T-cell (primary cell): ENCODE results near the gene P4HB. TPM values are rescaled to one million over a fixed set of nuclear protein-coding genes. Genes with fewer than 3 reads are reported as not detected.

Experiments
- ATAC-seq, 4 experiments: fragments of 200-7000 bp in 3 of 4; fragments of 150-1000 bp in 1 of 4; cut with Tn5 transposase; replicated peaks in 1 of 4; 1 replicate in 3 of 4; 2 replicates in 1 of 4; pipeline ENCODE4 v1.10.0; 2021; ENCODE audit warnings: moderate library complexity in 3 of 4, mild to moderate bottlenecking in 2 of 4, moderate number of reproducible peaks in 1 of 4
- CTCF ChIA-PET, 2 donors: fragments of 300-600 bp; sonication (Branson Sonifier 250); formaldehyde crosslinking; loops; one replicate each; lab custom pipeline; 2022; ENCODE audit warnings: antibody characterized with exemption in 2 of 2; lab: Charles Lee
- POLR2A ChIA-PET, 2 donors: fragments of 300-600 bp; sonication (Branson Sonifier 250); formaldehyde crosslinking; loops; one replicate each; lab custom pipeline; 2022; ENCODE audit warnings: antibody characterized with exemption in 2 of 2; lab: Charles Lee
- DNase-seq, 35 experiments: peaks; one replicate each; pipeline versions ENCODE4 v3.0.0 to v3.0.0-alpha.2; 2013 to 2023
- H3K27ac ChIP-seq: one replicate; pipeline ENCODE4 v1.5.1; 2013; ENCODE audit warnings: low read length
- H3K27me3 ChIP-seq, 2 experiments: replicated peaks in 1 of 2; 1 replicate in 1 of 2; 2 replicates in 1 of 2; pipeline versions ENCODE4 v1.6.1 to v1.7.0; 2013; ENCODE audit warnings: low read length in 1 of 2, mixed read lengths in 1 of 2; ENCODE audit not compliant: control insufficient read depth in 2 of 2, insufficient read depth in 2 of 2; ENCODE audit errors: extremely low read depth in 1 of 2
- H3K36me3 ChIP-seq, 2 donors: 1 replicate in 1 of 2; 2 replicates in 1 of 2; pipeline versions ENCODE4 v1.6.1 to v1.7.0; 2013; ENCODE audit warnings: low read length in 1 of 2; ENCODE audit not compliant: control insufficient read depth in 2 of 2, insufficient read depth in 1 of 2; ENCODE audit errors: extremely low read depth in 1 of 2
- H3K4me1 ChIP-seq, 2 experiments: 1 replicate in 1 of 2; 2 replicates in 1 of 2; pipeline versions ENCODE4 v1.6.1 to v1.7.0; 2013; ENCODE audit warnings: low read length in 2 of 2, mixed read lengths in 1 of 2; ENCODE audit not compliant: insufficient read depth in 2 of 2, control insufficient read depth in 1 of 2; ENCODE audit errors: extremely low read depth in 1 of 2
- H3K4me3 ChIP-seq, 2 donors: 1 replicate in 1 of 2; 2 replicates in 1 of 2; pipeline versions ENCODE4 v1.5.1 to v1.7.0; 2013; ENCODE audit warnings: mild to moderate bottlenecking in 2 of 2, low read length in 1 of 2, moderate library complexity in 1 of 2; ENCODE audit not compliant: control insufficient read depth in 1 of 2; ENCODE audit errors: extremely low read depth in 1 of 2
- H3K9me3 ChIP-seq: 2 replicates; pipeline ENCODE4 v1.7.0; 2013
- H3K27ac Mint-ChIP-seq, 2 donors: one replicate each; pipeline ENCODE4 v1.8.0; 2020 to 2021; ENCODE audit warnings: mild to moderate bottlenecking in 2 of 2, mixed read lengths in 2 of 2
- H3K27me3 Mint-ChIP-seq, 2 donors: one replicate each; pipeline ENCODE4 v1.8.0; 2021 to 2022; ENCODE audit warnings: mixed read lengths in 2 of 2
- H3K36me3 Mint-ChIP-seq: one replicate; pipeline ENCODE4 v1.8.0; 2021; ENCODE audit warnings: mixed read lengths
- H3K4me1 Mint-ChIP-seq, 3 donors: one replicate each; pipeline ENCODE4 v1.8.0; 2020 to 2022; ENCODE audit warnings: mixed read lengths in 3 of 3, mild to moderate bottlenecking in 1 of 3
- H3K4me3 Mint-ChIP-seq, 3 donors: one replicate each; pipeline ENCODE4 v1.8.0; 2020 to 2022; ENCODE audit warnings: mild to moderate bottlenecking in 3 of 3, mixed read lengths in 3 of 3, moderate library complexity in 3 of 3
- H3K9me3 Mint-ChIP-seq, 3 donors: one replicate each; pipeline ENCODE4 v1.8.0; 2020 to 2022; ENCODE audit warnings: mixed read lengths in 3 of 3
- WGBS: methylation state at CpG from one replicate; pipeline ENCODE4 v1.1.5; 2013; ENCODE audit warnings: missing lambda C conversion rate; ENCODE audit not compliant: insufficient coverage; 5-methylcytosine and 5-hydroxymethylcytosine counted together
- total RNA-seq, 35 experiments: library from RNA in 6 of 35; stranded (reverse) in 6 of 35; fragments of 120-200 nt in 1 of 35; gene quantifications; one replicate each; pipeline versions ENCODE4 v1.2.1 to v1.2.4 and lab custom pipeline; 2013 to 2026

P4HB gene
- total RNA-seq, 5 donors from 2014 or later (not counting 1 experiment from before 2014, with no cell fraction given), result 228 to 324 (median 269) TPM

DNA sequence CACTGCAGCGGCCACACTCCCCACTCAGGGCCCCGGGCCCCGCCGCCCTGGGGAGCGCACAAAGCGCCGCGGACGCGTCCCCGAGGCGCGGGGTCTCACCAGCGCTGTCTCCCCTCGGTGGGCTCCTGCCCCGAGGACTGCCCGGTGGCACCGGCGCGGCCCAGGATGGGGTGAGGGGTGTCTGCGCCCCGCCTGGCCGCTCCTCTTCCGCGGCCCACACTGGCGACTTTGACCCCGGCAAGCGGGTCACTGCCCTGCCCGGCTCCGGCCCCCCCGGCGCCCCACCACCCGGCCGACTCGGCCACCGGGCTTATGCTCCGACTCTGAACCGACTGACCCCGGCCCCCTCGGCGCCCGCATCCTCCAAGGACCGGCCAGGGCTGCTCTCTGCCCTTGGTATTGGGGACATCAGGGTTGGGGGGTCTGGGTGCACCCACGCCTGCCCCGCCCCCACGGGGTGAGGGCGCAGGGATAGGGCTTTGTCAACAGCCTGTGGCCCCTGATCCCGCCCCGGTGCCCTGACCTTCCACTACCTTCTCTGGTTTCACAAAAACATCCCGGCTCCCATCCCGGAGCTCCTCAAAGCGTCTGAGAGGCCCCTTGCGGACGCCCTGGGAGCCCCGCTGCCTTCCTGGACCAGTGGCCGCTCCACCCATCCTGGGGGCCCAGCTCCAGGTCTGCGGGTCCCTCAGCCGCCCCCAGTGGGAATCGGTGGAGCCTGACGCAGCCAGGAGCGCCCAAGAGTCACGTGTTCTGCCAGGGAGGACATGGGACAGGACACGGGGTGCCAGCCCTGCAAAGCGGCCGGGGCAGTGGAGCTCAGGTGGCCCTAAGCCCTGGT is 55.6 kb downstream of the P4HB start:
- DNase-seq (no peak), ATAC-seq (no peak)
- no peak overlapping the region for H3K4me3 ChIP-seq
- Mint-ChIP-seq H3K36me3 (no peaks in the 10 kb centered on the region), H3K4me1 (peaks cover 0 to 7% (median 7%) of the 10 kb centered on the region in 3 donors), H3K27ac (no peak overlapping the region), H3K9me3 (no peaks in the 10 kb centered on the region), H3K27me3 (peaks cover 43 to 64% of the 10 kb centered on the region in 2 donors), H3K4me3 (peak overlapping the region in 1 of 3 donors; percentile 55)
- no peak overlapping the region for H3K27ac ChIP-seq
- ChIA-PET POLR2A (no interaction called here), CTCF (no interaction called here)
- 7% methylated on average over 41 of the region's 65 CpGs for WGBS
- H3K36me3 ChIP-seq, result no peaks in the 10 kb centered on the region
- no peaks in the 10 kb centered on the region for H3K9me3 ChIP-seq
- peaks cover 2 to 86% of the 10 kb centered on the region in 2 experiments for H3K27me3 ChIP-seq
- H3K4me1 ChIP-seq, result no peaks in the 10 kb centered on the region

DNA sequence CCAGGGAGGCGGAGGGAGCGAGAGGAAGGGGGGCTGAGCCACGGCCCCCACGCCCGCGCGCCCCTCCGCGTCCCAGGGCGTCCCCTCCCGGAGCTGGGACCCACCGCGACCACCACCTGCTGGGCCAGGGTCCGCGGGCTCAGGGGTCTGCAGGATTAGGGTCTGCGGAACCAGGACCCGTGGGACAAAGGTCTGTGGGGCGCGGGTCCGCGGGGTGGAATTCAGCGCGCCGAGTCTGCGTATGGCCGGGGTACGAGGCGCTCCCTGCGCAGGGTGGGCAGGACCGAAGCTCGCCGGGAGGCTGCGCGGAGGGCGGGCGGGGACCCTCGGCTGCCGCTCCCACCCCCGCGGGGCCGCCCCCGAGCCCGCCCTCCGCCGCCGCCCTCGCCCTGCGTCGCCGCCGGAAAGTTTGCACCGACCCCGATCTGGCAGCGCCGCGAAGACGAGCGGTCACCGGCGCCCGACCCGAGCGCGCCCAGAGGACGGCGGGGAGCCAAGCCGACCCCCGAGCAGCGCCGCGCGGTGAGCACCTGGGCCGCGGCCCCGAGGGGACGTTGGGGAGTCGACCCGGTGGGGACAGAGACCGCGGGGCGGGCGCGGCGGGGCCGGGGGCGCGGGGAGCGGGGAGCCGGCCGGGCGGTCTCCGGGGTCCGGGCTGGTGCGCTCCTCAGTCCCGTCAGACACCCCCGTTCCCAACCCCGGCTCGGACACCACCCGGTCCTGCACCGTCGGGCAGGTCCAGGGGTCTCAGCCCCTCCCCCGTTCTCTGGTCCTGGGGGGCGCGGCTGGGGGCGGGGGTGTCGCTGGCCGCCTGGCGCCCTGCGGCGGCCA is 56.4 kb downstream of the P4HB start, which contains the start of gene GCGR:
Gene GCGR (plus strand): TSS at position 423 of the 831 bp plus-strand sequence. CDS start 4,869 bp downstream, outside the sequence.
- no peaks in the 10 kb centered on the region for H3K36me3 Mint-ChIP-seq
- ChIA-PET CTCF (no interaction called here), POLR2A (no interaction called here)
- H3K4me3 ChIP-seq, result no peak within 1 kb of the TSS
- H3K27ac ChIP-seq, result no peak within 1 kb of the TSS
- no peak for DNase-seq
- H3K27me3 ChIP-seq, result peaks cover 2 to 78% of the 10 kb centered on the region in 2 experiments
- no peak within 1 kb of the TSS for H3K27ac Mint-ChIP-seq
- no peaks in the 10 kb centered on the region for H3K9me3 ChIP-seq
- H3K4me1 ChIP-seq, result no peaks in the 10 kb centered on the region
- peak within 1 kb of the TSS in 1 of 3 donors; percentile 55 for H3K4me3 Mint-ChIP-seq
- peaks cover 35 to 62% of the 10 kb centered on the region in 2 donors for H3K27me3 Mint-ChIP-seq
- H3K4me1 Mint-ChIP-seq, result peaks cover 0 to 7% (median 7%) of the 10 kb centered on the region in 3 donors
- no peaks in the 10 kb centered on the region for H3K36me3 ChIP-seq
- 3% methylated on average over 96 of the region's 110 CpGs for WGBS
- no peaks in the 10 kb centered on the region for H3K9me3 Mint-ChIP-seq
- no peak for ATAC-seq

GRCh38 chr17:81802856-81803643 is 57.3 kb downstream of the P4HB start:
- DNase-seq (no peak), ATAC-seq (no peak)
- Mint-ChIP-seq H3K9me3 (no peaks in the 10 kb centered on the region), H3K4me3 (peak overlapping the region in 1 of 3 donors; percentile 53), H3K27me3 (peaks cover 34 to 58% of the 10 kb centered on the region in 2 donors), H3K4me1 (peaks cover 0 to 7% (median 7%) of the 10 kb centered on the region in 3 donors), H3K36me3 (no peaks in the 10 kb centered on the region), H3K27ac (no peak overlapping the region)
- Histone ChIP-seq H3K36me3 (no peaks in the 10 kb centered on the region), H3K4me1 (no peaks in the 10 kb centered on the region), H3K4me3 (no peak overlapping the region), H3K27me3 (peaks cover 2 to 71% of the 10 kb centered on the region in 2 experiments), H3K9me3 (no peaks in the 10 kb centered on the region), H3K27ac (no peak overlapping the region)
- WGBS, result 32% methylated on average over 20 of the region's 26 CpGs
- ChIA-PET CTCF (interaction anchor here in 1 of 2 donors (0.6 kb wide), 2 partner anchors 25 to 59 kb away, joined by 3 to 5 read pairs; no protein-coding TSS in a partner anchor), POLR2A (no interaction called here)

DNA sequence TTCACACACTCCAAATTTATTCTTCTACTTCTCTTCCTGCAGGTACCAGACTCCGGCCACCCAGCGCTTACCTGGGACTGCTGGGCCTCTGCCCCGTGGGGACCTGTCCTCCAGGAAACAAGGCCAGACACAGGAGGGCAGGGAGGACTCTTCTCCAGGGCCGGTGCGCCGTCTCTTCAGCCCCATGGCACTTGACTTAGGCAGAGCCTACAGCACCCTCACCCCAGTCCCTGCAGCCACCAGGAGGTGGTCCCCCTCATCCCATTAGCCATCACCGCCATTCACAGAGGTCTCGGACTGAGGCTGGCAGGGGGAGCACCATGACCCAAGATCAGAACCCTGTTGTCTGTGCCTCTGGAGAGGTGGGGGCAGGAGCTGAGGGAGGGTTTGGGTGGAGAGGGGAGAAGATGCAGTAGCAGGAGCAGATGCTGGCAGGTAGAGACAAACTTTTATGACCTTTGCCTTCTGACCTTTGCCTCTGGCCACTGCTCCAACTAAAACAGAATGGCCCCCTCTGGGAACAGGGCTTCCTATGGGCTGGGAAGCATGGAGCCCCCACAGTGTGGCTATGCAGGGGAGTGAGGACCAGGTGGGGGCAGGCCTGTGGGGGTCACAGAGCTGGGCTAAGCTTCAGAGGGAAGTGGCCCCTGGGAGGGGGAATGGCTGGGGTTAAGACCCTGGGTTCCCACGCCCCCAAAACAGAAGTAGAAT is 58.1 kb downstream of the P4HB start:
- Histone ChIP-seq H3K27ac (no peak overlapping the region), H3K27me3 (peaks cover 2 to 63% of the 10 kb centered on the region in 2 experiments), H3K4me3 (no peak overlapping the region), H3K9me3 (no peaks in the 10 kb centered on the region), H3K4me1 (no peaks in the 10 kb centered on the region), H3K36me3 (no peaks in the 10 kb centered on the region)
- Mint-ChIP-seq H3K4me1 (peaks cover 0 to 7% (median 7%) of the 10 kb centered on the region in 3 donors), H3K9me3 (no peaks in the 10 kb centered on the region), H3K36me3 (no peaks in the 10 kb centered on the region), H3K4me3 (peak overlapping the region in 1 of 3 donors; percentile 53), H3K27ac (no peak overlapping the region), H3K27me3 (peaks cover 30 to 51% of the 10 kb centered on the region in 2 donors)
- ChIA-PET CTCF (interaction anchor here in 1 of 2 donors (0.6 kb wide), 2 partner anchors 26 to 59 kb away, joined by 3 to 5 read pairs; no protein-coding TSS in a partner anchor), POLR2A (no interaction called here)
- no peak for ATAC-seq
- 94% methylated on average over 7 of the region's 9 CpGs for WGBS
- DNase-seq, result no peak

DNA sequence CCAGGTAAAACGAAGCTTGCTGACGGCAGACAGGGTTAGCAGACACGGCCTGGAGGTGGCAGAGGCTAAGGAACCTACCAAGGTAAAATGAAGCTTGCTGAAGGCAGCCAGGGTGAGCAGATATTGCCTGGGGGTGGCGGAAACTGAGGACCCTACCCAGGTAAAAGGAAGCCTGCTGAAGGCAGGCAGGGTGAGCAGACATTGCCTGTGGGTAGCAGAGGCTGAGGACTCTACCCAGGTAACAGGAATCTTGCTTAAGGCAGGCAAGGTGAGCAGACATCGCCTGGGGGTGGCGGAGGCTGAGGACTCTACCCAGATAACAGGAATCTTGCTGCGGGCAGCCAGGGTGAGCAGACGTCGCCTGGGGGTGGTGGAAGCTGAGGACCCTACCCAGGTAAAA is 59.0 kb downstream of the P4HB start:
- Mint-ChIP-seq H3K4me3 (no peak overlapping the region), H3K4me1 (peaks cover 0 to 7% (median 7%) of the 10 kb centered on the region in 3 donors), H3K27me3 (peaks cover 30 to 47% of the 10 kb centered on the region in 2 donors), H3K36me3 (no peaks in the 10 kb centered on the region), H3K9me3 (no peaks in the 10 kb centered on the region), H3K27ac (no peak overlapping the region)
- H3K27me3 ChIP-seq, result peaks cover 2 to 54% of the 10 kb centered on the region in 2 experiments
- H3K9me3 ChIP-seq, result no peaks in the 10 kb centered on the region
- ATAC-seq, result no peak
- no peak overlapping the region for H3K4me3 ChIP-seq
- WGBS, result 79% methylated on average over 9 of the region's 9 CpGs
- ChIA-PET POLR2A (no interaction called here), CTCF (no interaction called here)
- H3K36me3 ChIP-seq, result no peaks in the 10 kb centered on the region
- no peaks in the 10 kb centered on the region for H3K4me1 ChIP-seq
- H3K27ac ChIP-seq, result no peak overlapping the region
- DNase-seq, result no peak
